C1 segment of cervical spinal cord (tissue), 14 donors: Measurements from ENCODE around the gene POU6F2.

ENCODE experiments used
- DNase-seq, 14 donors: peaks; one replicate each; lab custom pipeline; 2025; lab: John Stamatoyannopoulos, UW

The POU6F2 gene

DNA sequence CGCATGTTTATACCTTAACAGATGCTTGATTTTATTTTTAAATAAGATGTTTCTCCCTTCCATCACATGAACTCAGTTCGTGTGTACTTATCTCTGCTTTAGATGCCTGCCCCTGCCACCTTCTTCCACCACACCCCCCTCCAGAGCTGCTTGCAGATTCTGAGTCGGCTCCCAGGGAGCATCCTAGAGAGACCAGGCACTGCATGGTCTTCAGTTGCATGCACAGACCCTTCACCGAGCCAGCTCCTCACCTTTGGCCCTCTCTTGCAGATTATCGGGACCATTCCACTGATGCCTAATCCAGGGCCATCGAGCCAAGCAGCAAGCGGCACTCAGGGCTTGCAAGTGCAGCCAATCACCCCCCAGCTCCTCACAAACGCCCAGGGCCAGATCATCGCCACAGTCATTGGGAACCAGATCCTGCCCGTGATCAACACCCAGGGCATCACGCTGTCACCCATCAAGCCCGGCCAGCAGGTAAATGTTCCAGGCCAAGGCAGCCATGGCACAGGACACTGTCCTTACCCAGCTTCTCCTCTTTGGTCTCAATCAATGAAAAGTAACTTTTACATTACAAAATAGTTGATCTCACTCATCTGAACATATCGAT lies 455.2 kb downstream of the POU6F2 start:
- no peak for DNase-seq

- no peak for DNase-seq
These were observed 455.8 kb downstream of the POU6F2 start for GRCh38 chr7:39433550-39433949.

DNA sequence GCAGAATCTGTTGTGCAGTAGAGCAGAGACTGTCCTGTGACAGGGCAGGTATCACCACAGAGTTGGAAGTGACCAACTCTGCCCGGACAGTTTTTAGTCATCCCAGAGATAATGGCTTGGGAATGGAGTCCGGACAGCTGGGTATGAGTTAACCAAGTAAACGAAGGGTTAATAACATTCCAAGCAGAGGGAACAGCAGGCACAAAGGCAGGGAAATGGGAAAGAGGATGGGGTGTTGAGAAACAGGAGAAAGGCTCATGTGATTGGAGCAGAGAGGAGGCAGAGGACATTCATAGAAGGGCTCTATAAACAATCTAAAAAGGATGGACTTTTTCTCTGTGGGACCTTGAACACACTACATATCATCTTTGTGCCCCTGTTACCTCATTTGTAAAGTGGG lies 456.3 kb downstream of the POU6F2 start:
- no peak for DNase-seq

GRCh38 chr7:39446546-39446945 lies 468.8 kb downstream of the POU6F2 start:
- no peak for DNase-seq

DNA sequence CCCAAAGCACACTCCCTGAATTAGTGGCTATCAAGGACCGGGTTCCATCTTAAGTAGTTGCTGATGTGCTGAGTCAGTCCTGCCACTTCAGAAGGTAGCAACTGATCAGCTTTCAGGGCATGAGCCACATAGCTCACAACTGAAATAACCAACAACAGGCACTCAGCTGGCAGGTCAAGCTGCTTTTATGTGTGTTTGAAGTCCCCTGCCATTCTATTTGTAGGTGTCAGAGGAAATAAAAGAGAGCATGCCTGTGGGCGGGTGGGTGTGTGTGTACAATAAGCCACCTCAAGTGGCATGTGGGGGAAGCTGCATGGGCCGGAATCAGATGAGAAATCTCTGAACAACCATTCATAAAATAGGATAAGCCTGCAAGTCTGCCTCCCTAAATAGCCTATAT lies 474.2 kb downstream of the POU6F2 start:
- no peak for DNase-seq

DNA sequence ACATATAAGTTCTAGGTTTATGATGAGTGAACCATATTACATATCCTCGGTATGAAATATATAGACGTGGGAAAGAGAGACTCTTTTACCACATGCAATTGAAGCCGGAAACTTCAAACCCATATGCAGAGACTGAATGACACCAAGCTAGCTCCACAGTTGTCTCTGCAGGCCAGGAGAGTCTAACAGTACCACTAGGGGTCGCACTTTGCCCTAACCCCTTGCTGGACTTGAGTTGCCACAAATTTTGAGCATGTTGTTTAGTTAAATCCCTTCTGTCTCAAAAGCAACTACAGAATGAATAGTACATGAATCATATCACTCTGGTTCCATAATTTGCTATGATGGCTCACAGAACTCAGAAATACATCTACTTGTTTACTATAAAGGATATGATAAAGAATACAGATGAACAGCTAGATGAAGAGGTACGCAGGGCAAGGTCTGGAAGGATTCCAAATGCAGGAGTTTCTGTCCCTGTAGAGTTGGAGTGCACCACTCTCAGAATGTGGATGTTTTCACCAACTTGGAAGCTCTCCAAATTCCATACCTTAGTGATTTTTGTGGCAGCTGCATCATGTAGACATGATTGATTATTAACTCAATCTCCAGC lies 476.1 kb downstream of the POU6F2 start:
- DNase-seq: no peak

- no peak for DNase-seq
These were observed 480.5 kb downstream of the POU6F2 start for GRCh38 chr7:39458061-39458745.

DNA sequence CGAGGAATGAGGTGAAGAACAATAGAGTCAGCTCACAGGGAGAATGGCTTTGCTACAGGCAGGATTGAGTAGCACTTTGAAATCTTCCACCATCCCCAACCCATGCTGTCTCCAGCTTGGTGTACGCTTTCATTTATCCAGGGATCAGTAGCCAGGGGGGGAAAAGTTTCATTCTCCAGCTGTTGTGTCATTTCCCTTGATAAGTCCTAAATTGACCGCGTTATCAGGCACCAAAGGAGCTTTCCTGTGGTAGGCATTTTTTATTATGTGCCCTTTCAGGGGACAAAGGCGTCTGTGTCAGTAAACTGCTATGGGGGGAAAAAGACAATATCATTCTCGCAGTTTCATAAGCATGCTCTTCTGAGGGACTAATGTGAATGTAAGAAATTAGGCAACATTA lies 481.9 kb downstream of the POU6F2 start:
- DNase-seq: no peak

GRCh38 chr7:39460486-39460885 lies 482.8 kb downstream of the POU6F2 start:
- DNase-seq: no peak

DNA sequence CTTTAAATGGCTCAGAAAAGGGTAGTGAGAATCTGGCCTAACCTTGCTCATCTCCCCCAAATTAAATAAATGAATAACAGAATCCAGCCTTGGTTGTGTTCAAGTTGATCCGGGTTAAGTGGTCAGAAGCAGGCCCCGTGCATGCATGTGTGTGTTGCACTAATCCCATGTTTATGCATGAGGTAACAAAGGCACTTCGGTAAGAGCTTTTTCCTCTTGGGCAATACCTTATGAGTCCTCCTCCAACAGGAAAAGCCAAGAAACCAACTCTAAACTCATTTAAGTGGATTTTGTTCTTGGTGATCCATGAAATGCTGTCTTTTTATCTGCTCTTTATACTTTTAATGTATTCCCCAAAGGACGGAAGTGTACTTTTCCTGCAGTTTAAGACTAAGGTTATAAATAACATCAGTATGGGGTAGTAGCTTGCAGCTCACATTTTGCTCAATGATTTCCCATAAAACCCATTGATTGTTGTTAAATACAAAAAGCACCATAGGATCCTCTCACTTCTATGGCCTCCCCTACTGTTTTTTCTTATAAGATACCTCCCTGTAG lies 483.6 kb downstream of the POU6F2 start:
- no peak for DNase-seq

DNA sequence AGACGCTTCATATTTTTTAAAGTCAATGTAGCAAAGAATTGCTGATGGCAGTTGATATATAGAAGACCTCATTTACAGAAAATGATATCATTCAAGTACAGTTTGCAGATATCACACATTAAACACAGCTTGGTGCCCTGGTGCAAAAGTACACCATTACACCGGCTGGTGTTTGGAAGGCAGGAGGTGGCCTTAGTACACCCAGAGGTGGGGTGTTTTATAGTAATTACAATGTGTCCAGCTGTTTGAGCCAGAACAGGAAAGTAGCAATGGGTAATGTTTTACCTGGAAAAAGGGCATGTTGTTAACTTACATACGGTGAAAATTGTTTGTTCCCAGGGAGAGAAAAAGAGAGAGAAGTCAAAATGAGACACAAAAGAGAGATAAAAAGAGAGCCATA lies 485.5 kb downstream of the POU6F2 start:
- DNase-seq: no peak

DNA sequence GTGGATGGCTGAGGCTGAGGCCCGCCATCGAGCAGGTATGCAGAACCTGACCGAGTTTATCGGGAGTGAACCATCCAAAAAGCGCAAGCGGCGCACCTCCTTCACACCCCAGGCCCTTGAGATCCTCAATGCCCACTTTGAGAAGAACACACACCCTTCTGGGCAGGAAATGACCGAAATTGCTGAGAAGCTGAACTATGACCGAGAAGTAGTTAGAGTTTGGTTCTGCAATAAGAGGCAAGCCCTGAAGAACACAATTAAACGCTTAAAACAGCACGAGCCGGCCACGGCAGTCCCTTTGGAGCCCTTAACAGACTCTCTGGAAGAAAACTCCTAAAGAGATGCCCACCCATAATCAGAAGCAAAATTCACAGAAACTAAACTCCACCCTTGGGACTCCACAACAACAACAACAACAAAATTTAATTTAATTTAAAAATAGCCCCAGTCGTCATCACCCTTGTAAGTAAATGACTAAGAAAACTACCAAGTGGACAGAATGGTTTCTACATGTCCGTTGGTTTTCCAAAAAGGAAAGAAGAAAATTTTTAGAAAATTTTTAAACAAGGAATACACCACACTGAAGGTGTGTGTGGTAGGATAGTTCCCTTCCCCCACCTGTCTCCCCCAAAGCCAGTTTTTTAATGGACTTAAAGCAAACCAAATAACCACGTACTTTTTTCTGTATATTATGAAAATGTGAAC lies 486.8 kb downstream of the POU6F2 start:
- no peak for DNase-seq

- DNase-seq: no peak
These were observed 487.6 kb downstream of the POU6F2 start for GRCh38 chr7:39465055-39465929.

DNA sequence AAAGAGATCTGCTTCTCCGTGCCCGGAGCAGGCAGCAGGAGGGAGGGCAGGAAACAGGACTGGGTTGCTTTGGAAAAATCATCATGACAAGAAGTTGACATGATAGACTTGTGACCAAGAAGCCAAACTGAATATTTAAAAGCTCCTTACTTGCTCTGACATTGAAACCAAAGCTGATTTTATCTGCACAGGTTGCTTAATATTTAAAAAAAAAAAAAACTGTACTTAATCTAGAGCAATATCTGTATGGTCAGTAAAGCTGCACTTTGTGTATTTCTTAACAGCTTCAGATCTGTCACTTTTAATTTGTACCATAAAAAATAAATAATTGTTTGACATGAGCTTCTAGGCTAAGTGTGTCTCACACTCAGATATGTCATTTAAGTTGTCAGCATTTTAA lies 490.6 kb downstream of the POU6F2 start:
- no peak for DNase-seq

DNA sequence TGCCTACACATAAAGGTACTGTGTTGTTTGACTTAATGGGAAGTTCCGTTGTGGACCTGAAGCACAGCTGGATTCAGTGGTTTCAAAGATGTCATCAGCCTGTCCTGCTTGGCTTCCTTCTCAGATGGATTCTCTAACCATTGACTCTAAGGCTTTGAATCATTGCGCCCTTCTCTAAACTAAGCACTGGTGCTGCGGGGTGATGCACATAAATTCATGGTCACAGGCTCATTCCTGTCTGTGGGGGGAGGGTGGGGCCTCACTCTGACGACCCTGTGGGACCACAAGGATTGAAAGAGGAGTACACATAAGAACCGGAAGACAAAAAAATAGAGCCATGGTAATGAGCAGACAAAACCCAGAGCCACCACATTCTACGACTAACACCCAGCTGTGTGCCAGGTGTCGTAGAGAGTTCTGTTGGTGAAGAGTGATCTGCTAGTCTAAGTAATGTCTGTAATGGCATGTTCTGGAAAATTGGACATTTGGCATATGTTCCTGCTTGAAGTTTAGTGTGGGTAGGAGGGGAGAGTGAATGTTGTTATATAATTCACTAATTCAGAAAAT lies 491.2 kb downstream of the POU6F2 start:
- no peak for DNase-seq

DNA sequence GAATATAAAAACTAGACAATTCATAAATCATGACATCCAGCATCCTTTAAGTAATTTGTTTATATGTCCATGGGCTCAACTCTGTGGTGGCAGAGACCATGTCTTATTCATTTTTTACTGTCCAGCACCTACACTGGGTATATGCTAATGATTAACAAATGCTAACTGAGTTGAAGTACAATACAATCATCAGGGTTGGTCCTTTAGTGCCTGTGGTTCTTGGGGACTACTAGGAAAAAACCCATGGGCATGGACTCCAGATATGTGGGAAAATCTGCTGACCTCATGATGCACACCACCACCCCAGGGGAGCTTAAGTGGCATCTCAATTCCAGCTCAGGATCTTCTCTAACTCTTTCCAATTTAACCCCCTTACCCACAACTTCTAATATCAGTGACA lies 503.2 kb downstream of the POU6F2 start:
- DNase-seq: no peak

DNA sequence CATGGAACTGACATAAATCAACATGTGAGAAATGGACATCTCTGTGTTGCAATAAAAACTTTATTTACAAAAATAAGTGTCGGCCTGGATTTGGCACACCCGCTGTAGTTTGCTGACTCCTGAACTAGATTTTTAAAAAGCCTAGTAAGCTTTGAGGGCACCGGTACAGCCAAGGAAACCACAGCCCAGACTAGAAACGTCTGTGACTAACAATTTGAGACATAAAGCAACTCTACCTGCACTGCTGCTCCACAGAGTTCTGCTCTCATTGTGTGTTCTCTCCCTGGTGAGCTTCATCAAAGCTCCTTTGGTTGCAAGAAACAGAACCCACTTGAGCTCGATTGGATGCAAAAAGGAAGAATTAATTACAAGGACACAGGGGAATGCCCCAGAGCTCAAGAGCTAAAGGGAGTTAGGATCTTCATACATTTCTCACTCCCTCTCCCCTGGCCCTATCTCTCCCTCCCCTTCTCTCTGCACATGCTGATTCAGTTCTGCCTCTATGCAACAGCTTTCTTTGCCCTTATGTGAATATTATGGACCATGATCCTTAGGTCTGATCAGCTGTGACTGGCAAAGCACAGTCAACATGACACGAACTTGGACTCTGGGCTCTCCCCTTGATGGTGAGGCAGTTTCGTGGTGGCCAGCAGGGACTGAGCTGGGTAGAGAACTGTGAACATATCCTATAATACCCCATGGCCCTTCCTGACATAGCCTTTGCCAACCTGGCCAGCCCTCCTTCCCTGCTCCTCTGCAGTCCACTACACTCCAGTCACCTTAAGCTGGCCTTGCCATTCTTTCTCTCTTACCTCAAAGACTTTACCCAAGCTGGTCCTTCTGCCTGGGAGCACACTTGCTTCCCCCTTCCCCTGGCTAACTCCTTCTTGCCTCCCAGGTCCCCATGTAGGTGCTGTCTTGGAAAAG lies 511.0 kb downstream of the POU6F2 start:
- DNase-seq: no peak

DNA sequence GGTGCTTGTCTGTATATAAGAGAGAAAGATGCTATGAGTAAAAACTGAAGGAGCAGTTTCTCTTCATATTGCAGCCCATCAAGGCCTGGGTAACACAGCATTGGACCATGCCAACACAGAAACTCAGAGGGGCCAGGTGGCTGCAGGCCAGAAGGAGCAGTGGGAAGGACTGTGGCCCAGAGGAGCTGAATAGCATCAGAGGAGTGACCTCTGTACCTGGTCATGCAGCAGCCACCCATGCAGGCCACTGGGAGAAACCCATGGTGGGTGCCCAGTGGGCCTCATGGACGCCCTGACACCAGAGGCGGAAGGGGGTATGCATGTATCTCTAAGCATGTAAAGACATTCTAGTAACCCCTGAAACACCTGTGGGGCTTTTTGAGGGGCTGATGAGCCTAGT lies 512.6 kb downstream of the POU6F2 start:
- DNase-seq: no peak

GRCh38 chr7:39493934-39494333 lies 516.2 kb downstream of the POU6F2 start:
- DNase-seq: no peak

- DNase-seq: no peak
These were observed 523.6 kb downstream of the POU6F2 start for GRCh38 chr7:39501358-39501757.
